ENCODE data around the gene APOA4.
"Not testable (repeated sequence)": the region's sequence is repeated elsewhere in the genome, so short reads cannot be mapped to it uniquely, and the experiment has no call there.

The APOA4 gene

GRCh38 chr11:116811194-116811593, 11.9 kb downstream of the APOA4 start:
- no peak for DNase-seq (ENCODE audit: low spot score)
- TF ChIP-seq CTCF (IDR thresholded peaks at IDR 0.05; ENCODE audit: extremely low read depth, missing control alignments): no peak

- TF ChIP-seq CTCF (IDR thresholded peaks at IDR 0.05; ENCODE audit: extremely low read depth, missing control alignments): no peak
- DNase-seq (ENCODE audit: low spot score): no peak
Measured at GRCh38 chr11:116808262-116809175, 14.6 kb downstream of the APOA4 start.

- TF ChIP-seq CTCF (IDR thresholded peaks at IDR 0.05; ENCODE audit: extremely low read depth, missing control alignments): no peak
- no peak for DNase-seq (ENCODE audit: low spot score)
Measured at GRCh38 chr11:116807601-116808261, 15.4 kb downstream of the APOA4 start.

DNA sequence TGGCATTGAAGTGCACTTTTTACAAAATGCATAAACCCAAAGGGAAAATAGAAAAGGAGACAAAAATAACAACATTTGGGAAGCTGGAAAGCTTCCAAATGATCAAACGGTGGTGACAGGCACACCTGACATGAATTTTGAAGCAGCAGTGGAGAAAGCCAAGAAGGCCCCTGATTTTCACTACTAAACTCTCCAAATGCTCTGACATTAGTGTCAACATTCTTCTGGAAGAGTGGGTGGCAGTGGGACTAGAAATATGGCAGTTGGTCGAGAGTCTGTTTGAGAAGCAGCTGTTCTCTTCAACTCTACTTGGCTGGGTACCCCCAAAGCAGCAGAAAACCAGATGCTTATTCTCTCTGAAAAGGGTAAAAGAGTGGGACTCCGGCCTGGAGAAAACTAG, 19.1 kb downstream of the APOA4 start:
- TF ChIP-seq CTCF (IDR thresholded peaks at IDR 0.05; ENCODE audit: extremely low read depth, missing control alignments): no peak
- no peak for DNase-seq (ENCODE audit: low spot score)

- not testable (repeated sequence) for DNase-seq (ENCODE audit: low spot score)
Measured at GRCh38 chr11:116801662-116802061, 21.4 kb downstream of the APOA4 start.

DNA sequence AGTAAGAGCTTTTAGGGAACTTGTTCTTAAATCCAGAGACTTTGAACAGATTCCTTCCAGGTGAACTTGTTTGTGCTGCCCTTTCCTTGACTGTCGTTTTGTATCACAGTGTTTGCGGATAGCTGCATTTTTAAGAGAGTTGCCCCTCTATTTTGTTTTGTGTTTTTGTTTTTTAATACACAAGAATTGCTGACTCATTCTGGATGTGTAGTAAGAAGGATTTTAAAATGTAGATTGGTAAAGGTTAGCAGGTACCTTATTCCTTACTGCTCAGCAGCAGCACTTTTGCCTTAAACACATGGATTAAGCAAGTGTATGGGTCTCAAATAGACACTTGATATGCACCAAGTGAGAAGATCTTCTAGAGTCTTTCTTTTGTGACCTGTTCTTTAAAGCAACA, 22.5 kb downstream of the APOA4 start:
- no peak for TF ChIP-seq CTCF (IDR thresholded peaks at IDR 0.05; ENCODE audit: extremely low read depth, missing control alignments)
- no peak for DNase-seq (ENCODE audit: low spot score)

- no peak for TF ChIP-seq CTCF (IDR thresholded peaks at IDR 0.05; ENCODE audit: extremely low read depth, missing control alignments)
- DNase-seq (ENCODE audit: low spot score): no peak
Measured at GRCh38 chr11:116798368-116798767, 24.7 kb downstream of the APOA4 start.

All from GM20000 (cell line).